Keratinocyte (primary cell): ENCODE measurements around the gene USP37.

Experiments used
- CTCF ChIP-seq, 3 experiments: IDR thresholded peaks in 1 of 3; conservative IDR thresholded peaks in 1 of 3; optimal IDR thresholded peaks in 1 of 3; 2 replicates in 2 of 3; 3 replicates in 1 of 3; pipeline versions ENCODE3 to v1.5.1; 2011; ENCODE audit warnings: low read length in 3 of 3, mild to moderate bottlenecking in 3 of 3, moderate library complexity in 2 of 3, control low read depth in 1 of 3, inconsistent platforms in 1 of 3; ENCODE audit not compliant: insufficient read depth in 2 of 3; ENCODE audit errors: extremely low read depth in 1 of 3
- EZH2 ChIP-seq: IDR thresholded peaks from one replicate; pipeline ENCODE4 v1.6.1; 2012; ENCODE audit warnings: inconsistent platforms, mild to moderate bottlenecking, low read length, moderate library complexity

GRCh38 chr2:218437969-218438368, 130.2 kb downstream of the USP37 start:
- no peak for TF ChIP-seq CTCF (optimal IDR thresholded peaks at IDR 0.05 in 1 of 3, IDR thresholded peaks at IDR 0.05 in 1 of 3, conservative IDR thresholded peaks at IDR 0.05 in 1 of 3; ENCODE audit: extremely low read depth in 1 of 3, insufficient read depth in 2 of 3, low read length in 3 of 3)
- TF ChIP-seq EZH2 = no peak
